HepG2 (cell line): Measurements from ENCODE around the gene BHLHE41. TPM values are rescaled to one million over a fixed set of nuclear protein-coding genes. Genes with fewer than 3 reads are reported as not detected.

Source experiments
- MTF2 ChIP-seq: sonication (generic); formaldehyde crosslinking; IDR thresholded peaks from 2 replicates; pipeline ENCODE4 v1.5.0; 2020; ENCODE audit warnings: missing genetic modification reagents, borderline replicate concordance
- polyA plus RNA-seq, 8 experiments: library from polyadenylated mRNA; depleted of rRNA in 3 of 8; stranded (reverse) in 7 of 8; unstranded in 1 of 8; fragments of >200 nt; fragmentation: Illumina TruSeq in 4 of 8; extraction: Trizol in 4 of 8; gene quantifications; 2 replicates each; pipeline versions ENCODE4 v1.2.1 to v1.2.3, GENCODE V29; 2011 to 2016; ENCODE audit warnings: low read depth in 4 of 8, missing spikeins in 1 of 8, mixed read lengths in 1 of 8; ENCODE audit not compliant: insufficient read depth in 1 of 8
- total RNA-seq, 5 experiments: library from RNA; depleted of rRNA; stranded (reverse); fragments of >200 nt; fragmentation: Illumina TruSeq; extraction: Trizol; gene quantifications; 2 replicates each; pipeline ENCODE4 v1.2.3, GENCODE V29; 2016; ENCODE audit warnings: low read depth in 1 of 5
- TF ChIP-seq, protein P1 (sequence below): sonication (generic); formaldehyde crosslinking; IDR thresholded peaks from 2 replicates; pipeline ENCODE4 v1.5.0; 2020; ENCODE audit warnings: mild to moderate bottlenecking, missing genetic modification reagents, borderline replicate concordance
- TF ChIP-seq, protein P2 (sequence below): sonication (generic); formaldehyde crosslinking; IDR thresholded peaks from 2 replicates; pipeline ENCODE4 v1.9.0; 2022; ENCODE audit warnings: missing genetic modification reagents, mild to moderate bottlenecking, borderline replicate concordance

The BHLHE41 gene
- total and polyA plus RNA-seq, 2 of the 13 experiments (the other 11 are each of a cell fraction or from before 2014, with no cell fraction given), result 0.03 TPM; not detected in 1

DNA sequence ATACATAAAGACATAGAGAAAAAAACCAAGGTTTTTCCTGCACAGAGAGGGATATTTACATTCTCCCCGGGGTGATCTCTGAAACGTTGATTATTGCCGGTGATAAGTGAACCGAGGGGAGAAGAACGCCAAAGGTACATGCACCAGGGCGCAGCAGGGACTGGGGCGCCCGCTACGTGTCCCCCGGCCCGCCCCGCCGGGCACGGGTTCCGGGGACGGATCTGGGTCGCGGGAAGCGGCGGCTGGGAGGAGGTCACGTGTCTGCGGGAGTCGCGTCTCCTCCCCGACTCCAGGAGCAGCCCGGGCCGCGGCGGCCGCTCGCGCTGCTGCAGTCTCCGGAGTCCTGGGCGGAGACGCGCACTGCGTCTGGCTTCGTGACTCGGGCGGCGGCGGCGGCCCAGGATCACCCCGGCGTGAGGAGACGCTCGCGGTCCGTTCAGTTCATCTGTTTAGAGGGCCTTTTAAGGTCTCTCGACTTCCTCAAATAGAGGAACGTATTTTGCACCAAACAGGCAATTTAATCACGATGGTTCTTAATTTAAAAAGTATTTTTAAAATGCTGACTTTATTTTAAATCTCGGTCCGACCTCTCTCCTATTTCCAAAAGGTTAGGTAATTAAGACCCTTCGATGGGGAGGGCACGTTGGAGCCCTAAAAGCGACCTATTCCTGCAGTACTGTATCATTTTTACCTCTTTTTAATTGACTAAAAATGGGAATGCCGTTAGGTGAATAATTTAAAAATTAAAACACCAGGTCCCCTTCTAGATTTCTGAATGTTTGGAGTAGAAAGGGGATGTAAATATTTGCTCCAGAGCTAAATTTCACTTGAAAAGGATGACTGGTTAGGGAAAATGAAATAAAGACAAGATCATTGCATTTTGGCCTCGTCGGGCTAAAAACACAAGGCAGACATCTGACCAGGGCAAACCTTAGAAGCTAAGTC lies 1.8 kb upstream of the BHLHE41 start (continued):
- TF ChIP-seq, protein P1, sequence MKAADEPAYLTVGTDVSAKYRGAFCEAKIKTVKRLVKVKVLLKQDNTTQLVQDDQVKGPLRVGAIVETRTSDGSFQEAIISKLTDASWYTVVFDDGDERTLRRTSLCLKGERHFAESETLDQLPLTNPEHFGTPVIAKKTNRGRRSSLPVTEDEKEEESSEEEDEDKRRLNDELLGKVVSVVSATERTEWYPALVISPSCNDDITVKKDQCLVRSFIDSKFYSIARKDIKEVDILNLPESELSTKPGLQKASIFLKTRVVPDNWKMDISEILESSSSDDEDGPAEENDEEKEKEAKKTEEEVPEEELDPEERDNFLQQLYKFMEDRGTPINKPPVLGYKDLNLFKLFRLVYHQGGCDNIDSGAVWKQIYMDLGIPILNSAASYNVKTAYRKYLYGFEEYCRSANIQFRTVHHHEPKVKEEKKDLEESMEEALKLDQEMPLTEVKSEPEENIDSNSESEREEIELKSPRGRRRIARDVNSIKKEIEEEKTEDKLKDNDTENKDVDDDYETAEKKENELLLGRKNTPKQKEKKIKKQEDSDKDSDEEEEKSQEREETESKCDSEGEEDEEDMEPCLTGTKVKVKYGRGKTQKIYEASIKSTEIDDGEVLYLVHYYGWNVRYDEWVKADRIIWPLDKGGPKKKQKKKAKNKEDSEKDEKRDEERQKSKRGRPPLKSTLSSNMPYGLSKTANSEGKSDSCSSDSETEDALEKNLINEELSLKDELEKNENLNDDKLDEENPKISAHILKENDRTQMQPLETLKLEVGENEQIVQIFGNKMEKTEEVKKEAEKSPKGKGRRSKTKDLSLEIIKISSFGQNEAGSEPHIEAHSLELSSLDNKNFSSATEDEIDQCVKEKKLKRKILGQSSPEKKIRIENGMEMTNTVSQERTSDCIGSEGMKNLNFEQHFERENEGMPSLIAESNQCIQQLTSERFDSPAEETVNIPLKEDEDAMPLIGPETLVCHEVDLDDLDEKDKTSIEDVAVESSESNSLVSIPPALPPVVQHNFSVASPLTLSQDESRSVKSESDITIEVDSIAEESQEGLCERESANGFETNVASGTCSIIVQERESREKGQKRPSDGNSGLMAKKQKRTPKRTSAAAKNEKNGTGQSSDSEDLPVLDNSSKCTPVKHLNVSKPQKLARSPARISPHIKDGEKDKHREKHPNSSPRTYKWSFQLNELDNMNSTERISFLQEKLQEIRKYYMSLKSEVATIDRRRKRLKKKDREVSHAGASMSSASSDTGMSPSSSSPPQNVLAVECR (CRISPR knock-in tag), result no peak
- peak; percentile 64; the same call in 1 of the 2 replicates for TF ChIP-seq MTF2 (CRISPR knock-in tag)
- TF ChIP-seq, protein P2, sequence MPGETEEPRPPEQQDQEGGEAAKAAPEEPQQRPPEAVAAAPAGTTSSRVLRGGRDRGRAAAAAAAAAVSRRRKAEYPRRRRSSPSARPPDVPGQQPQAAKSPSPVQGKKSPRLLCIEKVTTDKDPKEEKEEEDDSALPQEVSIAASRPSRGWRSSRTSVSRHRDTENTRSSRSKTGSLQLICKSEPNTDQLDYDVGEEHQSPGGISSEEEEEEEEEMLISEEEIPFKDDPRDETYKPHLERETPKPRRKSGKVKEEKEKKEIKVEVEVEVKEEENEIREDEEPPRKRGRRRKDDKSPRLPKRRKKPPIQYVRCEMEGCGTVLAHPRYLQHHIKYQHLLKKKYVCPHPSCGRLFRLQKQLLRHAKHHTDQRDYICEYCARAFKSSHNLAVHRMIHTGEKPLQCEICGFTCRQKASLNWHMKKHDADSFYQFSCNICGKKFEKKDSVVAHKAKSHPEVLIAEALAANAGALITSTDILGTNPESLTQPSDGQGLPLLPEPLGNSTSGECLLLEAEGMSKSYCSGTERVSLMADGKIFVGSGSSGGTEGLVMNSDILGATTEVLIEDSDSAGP (CRISPR knock-in tag), result 0 out of 2 replicates have a peak, but pooled peaks have one; percentile 21
